HFF-Myc (cell line): ENCODE results near the gene LDLRAD4.

Experiments used
- DNase-seq: peaks from one replicate; pipeline ENCODE4 v3.0.0-alpha.2; 2011; ENCODE audit warnings: low read depth; ENCODE audit errors: extremely low read depth
- H3K4me3 ChIP-seq: replicated peaks from 2 replicates; pipeline ENCODE4 v1.5.1; 2011; ENCODE audit warnings: low read depth, mild to moderate bottlenecking, control low read depth, low read length
- TF ChIP-seq, protein P1 (sequence below): IDR thresholded peaks from 2 replicates; pipeline ENCODE4 v1.5.1; 2012; ENCODE audit warnings: mild to moderate bottlenecking, low read depth, low read length, control low read depth; ENCODE audit errors: missing control alignments

LDLRAD4 gene

GRCh38 chr18:13457327-13457726 lies 238.8 kb downstream of the LDLRAD4 start:
- DNase-seq, result no peak
- H3K4me3 ChIP-seq, result no peak overlapping the region
- TF ChIP-seq, protein P1, sequence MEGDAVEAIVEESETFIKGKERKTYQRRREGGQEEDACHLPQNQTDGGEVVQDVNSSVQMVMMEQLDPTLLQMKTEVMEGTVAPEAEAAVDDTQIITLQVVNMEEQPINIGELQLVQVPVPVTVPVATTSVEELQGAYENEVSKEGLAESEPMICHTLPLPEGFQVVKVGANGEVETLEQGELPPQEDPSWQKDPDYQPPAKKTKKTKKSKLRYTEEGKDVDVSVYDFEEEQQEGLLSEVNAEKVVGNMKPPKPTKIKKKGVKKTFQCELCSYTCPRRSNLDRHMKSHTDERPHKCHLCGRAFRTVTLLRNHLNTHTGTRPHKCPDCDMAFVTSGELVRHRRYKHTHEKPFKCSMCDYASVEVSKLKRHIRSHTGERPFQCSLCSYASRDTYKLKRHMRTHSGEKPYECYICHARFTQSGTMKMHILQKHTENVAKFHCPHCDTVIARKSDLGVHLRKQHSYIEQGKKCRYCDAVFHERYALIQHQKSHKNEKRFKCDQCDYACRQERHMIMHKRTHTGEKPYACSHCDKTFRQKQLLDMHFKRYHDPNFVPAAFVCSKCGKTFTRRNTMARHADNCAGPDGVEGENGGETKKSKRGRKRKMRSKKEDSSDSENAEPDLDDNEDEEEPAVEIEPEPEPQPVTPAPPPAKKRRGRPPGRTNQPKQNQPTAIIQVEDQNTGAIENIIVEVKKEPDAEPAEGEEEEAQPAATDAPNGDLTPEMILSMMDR, result no peak

DNA sequence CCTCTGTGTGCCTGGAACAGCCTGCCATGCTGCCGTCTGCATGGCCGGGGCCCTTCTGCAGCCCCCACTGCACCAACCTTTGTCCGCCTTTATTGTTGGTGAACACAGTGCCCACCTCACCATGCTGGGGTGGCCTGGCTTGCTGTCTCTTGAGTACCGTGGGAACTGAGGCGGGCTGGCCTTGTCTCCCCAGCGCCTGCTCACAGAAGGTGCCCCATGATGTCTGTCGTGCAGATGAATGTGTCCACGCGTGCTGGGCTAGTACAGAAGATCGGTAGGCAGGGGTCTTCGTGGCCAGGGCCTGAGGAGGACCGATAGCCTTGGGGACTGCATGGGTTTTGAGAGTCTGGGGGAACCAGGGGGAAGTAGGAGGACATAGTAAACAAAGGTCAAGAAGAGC lies 242.4 kb downstream of the LDLRAD4 start:
- H3K4me3 ChIP-seq, result no peak overlapping the region
- DNase-seq, result no peak
- TF ChIP-seq, protein P1, result no peak

- TF ChIP-seq, protein P1, result no peak
- DNase-seq, result no peak
- H3K4me3 ChIP-seq, result no peak overlapping the region
Observed at GRCh38 chr18:13461469-13461868, 242.9 kb downstream of the LDLRAD4 start.

- no peak overlapping the region for H3K4me3 ChIP-seq
- no peak for DNase-seq
- TF ChIP-seq, protein P1, result no peak
Observed at GRCh38 chr18:13461936-13462335, 243.4 kb downstream of the LDLRAD4 start.

GRCh38 chr18:13462686-13463085 lies 244.1 kb downstream of the LDLRAD4 start:
- DNase-seq, result no peak
- TF ChIP-seq, protein P1, result no peak

DNA sequence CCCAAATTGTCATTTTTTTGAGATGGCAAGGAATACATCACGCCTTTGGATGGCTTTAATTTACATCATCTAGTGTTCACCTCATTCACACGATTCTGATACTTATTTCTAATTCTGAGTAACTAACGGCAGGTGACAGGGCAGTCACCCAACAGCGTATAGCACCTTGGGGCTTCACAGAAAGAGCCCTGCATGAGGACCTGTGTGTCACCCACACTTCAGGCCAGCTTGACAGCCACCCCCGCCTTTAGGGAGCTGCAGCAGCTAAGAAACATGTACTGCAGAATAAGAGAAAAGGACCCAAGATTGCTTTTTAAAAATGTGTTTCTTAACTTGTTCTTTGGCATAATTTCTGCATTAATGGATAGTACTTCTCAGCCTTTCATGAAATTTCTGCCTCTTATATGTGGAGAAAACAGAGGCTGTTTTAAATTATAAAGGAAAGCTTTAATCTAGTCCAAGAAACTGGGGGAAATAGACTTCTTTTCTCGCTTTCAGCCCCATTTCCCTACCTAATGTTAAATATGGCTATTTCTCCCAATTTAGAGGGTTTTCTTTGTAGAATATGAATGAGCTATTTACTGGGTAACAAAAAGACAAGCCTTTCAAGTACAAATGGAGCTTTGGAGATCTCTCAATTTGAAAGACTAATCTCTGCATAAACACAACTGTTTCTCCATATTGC lies 245.1 kb downstream of the LDLRAD4 start:
- TF ChIP-seq, protein P1, result no peak
- DNase-seq, result no peak
- H3K4me3 ChIP-seq, result no peak overlapping the region

More at GRCh38 chr18:13462686-13463085, 244.1 kb downstream of the LDLRAD4 start:
- H3K4me3 ChIP-seq, result no peak overlapping the region

GRCh38 chr18:13464432-13465123 lies 246.0 kb downstream of the LDLRAD4 start:
- TF ChIP-seq, protein P1, result no peak
- no peak for DNase-seq
- H3K4me3 ChIP-seq, result no peak overlapping the region
